H1 (cell line): ENCODE measurements around the gene OR8D4. TPM values are rescaled to one million over a fixed set of nuclear protein-coding genes. Genes with fewer than 3 reads are reported as not detected.

ENCODE experiments used
- ATF3 ChIP-seq: IDR thresholded peaks from 2 replicates; pipeline ENCODE4 v1.6.1; 2011; ENCODE audit warnings: low read depth, mild to moderate bottlenecking, low read length; ENCODE audit not compliant: insufficient read depth
- EGR1 ChIP-seq: IDR thresholded peaks from 2 replicates; pipeline ENCODE4 v1.6.1; 2011; ENCODE audit warnings: low read depth, low read length, borderline replicate concordance
- KDM5A ChIP-seq: fragments of 200-600 bp; IDR thresholded peaks from 2 replicates; pipeline ENCODE4 v1.7.1; 2012; ENCODE audit warnings: mild to moderate bottlenecking, low read length, inconsistent platforms, mixed read lengths
- RAD21 ChIP-seq, 2 experiments: IDR thresholded peaks in 1 of 2; conservative IDR thresholded peaks in 1 of 2; 2 replicates each; pipeline ENCODE4 v1.6.1; 2011; ENCODE audit warnings: low read depth in 2 of 2, low read length in 2 of 2, improper control_type of control experiment in 1 of 2, inconsistent platforms in 1 of 2, mild to moderate bottlenecking in 1 of 2, moderate library complexity in 1 of 2
- TAF7 ChIP-seq: optimal IDR thresholded peaks from 2 replicates; pipeline ENCODE3; 2011; ENCODE audit warnings: low read depth, mild to moderate bottlenecking, inconsistent platforms, low read length, moderate library complexity, borderline replicate concordance
- polyA plus RNA-seq, 7 experiments: library from polyadenylated mRNA; depleted of rRNA in 3 of 7; stranded (reverse) in 5 of 7; unstranded in 2 of 7; fragments of >200 nt in 5 of 7; fragments of 200-250 nt in 2 of 7; gene quantifications; 1 replicate in 5 of 7; 2 replicates in 1 of 7; 4 replicates in 1 of 7; pipeline versions ENCODE4 v1.2.1 to v1.2.3, GENCODE V29; 2011 to 2013; ENCODE audit warnings: missing spikeins in 2 of 7, mixed read lengths in 2 of 7
- total RNA-seq: library from RNA; stranded (reverse); fragmentation: NEBNext Ultra II Directional; extraction: Animal tissue kit (Norgen Biotek cat#: 25700); gene quantifications from 2 replicates; pipeline ENCODE4 v1.2.1, GENCODE V29; 2021
- TF ChIP-seq, protein P1 (sequence below): fragments of 300-600 bp; sonication (generic); IDR thresholded peaks from 2 replicates; pipeline ENCODE4 v1.7.1; 2012; ENCODE audit warnings: low read length, moderate library complexity, mild to moderate bottlenecking, inconsistent platforms; ENCODE audit not compliant: insufficient replicate concordance

OR8D4 gene
- total and polyA plus RNA-seq, 2 of the 8 experiments (the other 6 are each of a cell fraction or from before 2014, with no cell fraction given): not detected

GRCh38 chr11:123892031-123892430 is 9.9 kb upstream of the OR8D4 start (continued):
- TF ChIP-seq, protein P1, sequence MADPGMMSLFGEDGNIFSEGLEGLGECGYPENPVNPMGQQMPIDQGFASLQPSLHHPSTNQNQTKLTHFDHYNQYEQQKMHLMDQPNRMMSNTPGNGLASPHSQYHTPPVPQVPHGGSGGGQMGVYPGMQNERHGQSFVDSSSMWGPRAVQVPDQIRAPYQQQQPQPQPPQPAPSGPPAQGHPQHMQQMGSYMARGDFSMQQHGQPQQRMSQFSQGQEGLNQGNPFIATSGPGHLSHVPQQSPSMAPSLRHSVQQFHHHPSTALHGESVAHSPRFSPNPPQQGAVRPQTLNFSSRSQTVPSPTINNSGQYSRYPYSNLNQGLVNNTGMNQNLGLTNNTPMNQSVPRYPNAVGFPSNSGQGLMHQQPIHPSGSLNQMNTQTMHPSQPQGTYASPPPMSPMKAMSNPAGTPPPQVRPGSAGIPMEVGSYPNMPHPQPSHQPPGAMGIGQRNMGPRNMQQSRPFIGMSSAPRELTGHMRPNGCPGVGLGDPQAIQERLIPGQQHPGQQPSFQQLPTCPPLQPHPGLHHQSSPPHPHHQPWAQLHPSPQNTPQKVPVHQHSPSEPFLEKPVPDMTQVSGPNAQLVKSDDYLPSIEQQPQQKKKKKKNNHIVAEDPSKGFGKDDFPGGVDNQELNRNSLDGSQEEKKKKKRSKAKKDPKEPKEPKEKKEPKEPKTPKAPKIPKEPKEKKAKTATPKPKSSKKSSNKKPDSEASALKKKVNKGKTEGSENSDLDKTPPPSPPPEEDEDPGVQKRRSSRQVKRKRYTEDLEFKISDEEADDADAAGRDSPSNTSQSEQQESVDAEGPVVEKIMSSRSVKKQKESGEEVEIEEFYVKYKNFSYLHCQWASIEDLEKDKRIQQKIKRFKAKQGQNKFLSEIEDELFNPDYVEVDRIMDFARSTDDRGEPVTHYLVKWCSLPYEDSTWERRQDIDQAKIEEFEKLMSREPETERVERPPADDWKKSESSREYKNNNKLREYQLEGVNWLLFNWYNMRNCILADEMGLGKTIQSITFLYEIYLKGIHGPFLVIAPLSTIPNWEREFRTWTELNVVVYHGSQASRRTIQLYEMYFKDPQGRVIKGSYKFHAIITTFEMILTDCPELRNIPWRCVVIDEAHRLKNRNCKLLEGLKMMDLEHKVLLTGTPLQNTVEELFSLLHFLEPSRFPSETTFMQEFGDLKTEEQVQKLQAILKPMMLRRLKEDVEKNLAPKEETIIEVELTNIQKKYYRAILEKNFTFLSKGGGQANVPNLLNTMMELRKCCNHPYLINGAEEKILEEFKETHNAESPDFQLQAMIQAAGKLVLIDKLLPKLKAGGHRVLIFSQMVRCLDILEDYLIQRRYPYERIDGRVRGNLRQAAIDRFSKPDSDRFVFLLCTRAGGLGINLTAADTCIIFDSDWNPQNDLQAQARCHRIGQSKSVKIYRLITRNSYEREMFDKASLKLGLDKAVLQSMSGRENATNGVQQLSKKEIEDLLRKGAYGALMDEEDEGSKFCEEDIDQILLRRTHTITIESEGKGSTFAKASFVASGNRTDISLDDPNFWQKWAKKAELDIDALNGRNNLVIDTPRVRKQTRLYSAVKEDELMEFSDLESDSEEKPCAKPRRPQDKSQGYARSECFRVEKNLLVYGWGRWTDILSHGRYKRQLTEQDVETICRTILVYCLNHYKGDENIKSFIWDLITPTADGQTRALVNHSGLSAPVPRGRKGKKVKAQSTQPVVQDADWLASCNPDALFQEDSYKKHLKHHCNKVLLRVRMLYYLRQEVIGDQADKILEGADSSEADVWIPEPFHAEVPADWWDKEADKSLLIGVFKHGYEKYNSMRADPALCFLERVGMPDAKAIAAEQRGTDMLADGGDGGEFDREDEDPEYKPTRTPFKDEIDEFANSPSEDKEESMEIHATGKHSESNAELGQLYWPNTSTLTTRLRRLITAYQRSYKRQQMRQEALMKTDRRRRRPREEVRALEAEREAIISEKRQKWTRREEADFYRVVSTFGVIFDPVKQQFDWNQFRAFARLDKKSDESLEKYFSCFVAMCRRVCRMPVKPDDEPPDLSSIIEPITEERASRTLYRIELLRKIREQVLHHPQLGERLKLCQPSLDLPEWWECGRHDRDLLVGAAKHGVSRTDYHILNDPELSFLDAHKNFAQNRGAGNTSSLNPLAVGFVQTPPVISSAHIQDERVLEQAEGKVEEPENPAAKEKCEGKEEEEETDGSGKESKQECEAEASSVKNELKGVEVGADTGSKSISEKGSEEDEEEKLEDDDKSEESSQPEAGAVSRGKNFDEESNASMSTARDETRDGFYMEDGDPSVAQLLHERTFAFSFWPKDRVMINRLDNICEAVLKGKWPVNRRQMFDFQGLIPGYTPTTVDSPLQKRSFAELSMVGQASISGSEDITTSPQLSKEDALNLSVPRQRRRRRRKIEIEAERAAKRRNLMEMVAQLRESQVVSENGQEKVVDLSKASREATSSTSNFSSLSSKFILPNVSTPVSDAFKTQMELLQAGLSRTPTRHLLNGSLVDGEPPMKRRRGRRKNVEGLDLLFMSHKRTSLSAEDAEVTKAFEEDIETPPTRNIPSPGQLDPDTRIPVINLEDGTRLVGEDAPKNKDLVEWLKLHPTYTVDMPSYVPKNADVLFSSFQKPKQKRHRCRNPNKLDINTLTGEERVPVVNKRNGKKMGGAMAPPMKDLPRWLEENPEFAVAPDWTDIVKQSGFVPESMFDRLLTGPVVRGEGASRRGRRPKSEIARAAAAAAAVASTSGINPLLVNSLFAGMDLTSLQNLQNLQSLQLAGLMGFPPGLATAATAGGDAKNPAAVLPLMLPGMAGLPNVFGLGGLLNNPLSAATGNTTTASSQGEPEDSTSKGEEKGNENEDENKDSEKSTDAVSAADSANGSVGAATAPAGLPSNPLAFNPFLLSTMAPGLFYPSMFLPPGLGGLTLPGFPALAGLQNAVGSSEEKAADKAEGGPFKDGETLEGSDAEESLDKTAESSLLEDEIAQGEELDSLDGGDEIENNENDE: no peak
- TF ChIP-seq EGR1: no peak
- TF ChIP-seq ATF3: no peak
- TF ChIP-seq RAD21 (IDR thresholded peaks at IDR 0.05 in 1 of 2, conservative IDR thresholded peaks at IDR 0.05 in 1 of 2; ENCODE audit: low read depth in 2 of 2, low read length in 2 of 2): no peak
- TF ChIP-seq KDM5A: no peak
- TF ChIP-seq TAF7: no peak
